ENCODE results near the gene ARHGEF2. TPM values are rescaled to one million over a fixed set of nuclear protein-coding genes. Genes with fewer than 3 reads are reported as not detected.

Gene ARHGEF2
- total and polyA plus RNA-seq, 2 of the 13 experiments (the other 11 are each of a cell fraction or from before 2014, with no cell fraction given): 16.1 to 32.1 TPM

DNA sequence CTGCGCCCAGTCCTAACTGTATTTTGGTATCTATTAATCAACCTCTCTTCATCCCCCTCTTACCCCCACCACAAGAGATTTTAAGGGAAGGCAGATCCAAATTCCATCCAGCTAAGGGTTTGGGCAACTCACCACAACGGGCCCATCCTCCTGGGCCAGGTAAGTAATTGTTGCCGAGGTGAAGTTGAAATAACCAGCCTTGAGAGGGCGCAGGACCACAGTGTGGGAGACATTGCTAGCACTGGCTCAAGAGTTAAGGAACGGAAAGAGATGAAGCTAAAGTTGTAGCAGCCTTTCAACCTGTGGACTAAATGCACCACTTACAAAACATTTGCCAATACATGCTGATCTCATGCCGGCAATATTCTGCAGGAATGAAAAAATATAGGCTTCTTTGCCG is 36.5 kb upstream of the ARHGEF2 start:
- peaks cover 10% of the 10 kb centered on the region for H3K79me2 ChIP-seq (ENCODE audit: insufficient read depth, low read length)
- no peaks in the 10 kb centered on the region for H3K9me3 ChIP-seq (ENCODE audit: low read length)
- no peaks in the 10 kb centered on the region; a peak in 1 of 5 replicates for H3K27me3 ChIP-seq (ENCODE audit: control insufficient read depth in 1 of 2, insufficient read depth in 2 of 2, low read length in 2 of 2)
- FAIRE-seq (no peak), ATAC-seq (no peak), DNase-seq (ENCODE audit: low spot score) (no peak)
- H3K4me1 ChIP-seq (ENCODE audit: insufficient read depth, low read length): peaks cover 10% of the 10 kb centered on the region
- H4K20me1 ChIP-seq (ENCODE audit: insufficient read depth, low read length): no peaks in the 10 kb centered on the region
- CTCF ChIA-PET (ENCODE audit: low intra/inter-chr PET ratio, low total read pairs): no interaction called here
- no peak overlapping the region for H2AFZ ChIP-seq (ENCODE audit: low read length)
- peaks cover 12 to 51% of the 10 kb centered on the region in 2 experiments for H3K36me3 ChIP-seq (replicated peaks in 1 of 2; ENCODE audit: control insufficient read depth in 1 of 2, insufficient read depth in 2 of 2, low read length in 2 of 2)
- no peak overlapping the region for H3K4me3 ChIP-seq (replicated peaks in 1 of 3; ENCODE audit: insufficient read depth in 1 of 3, low read depth in 2 of 3, low read length in 3 of 3)
- H3K4me2 ChIP-seq (ENCODE audit: low read depth, low read length): no peak overlapping the region
- POLR2A ChIA-PET: interaction anchor here (0.7 kb wide), 1 partner anchor 29 kb away, joined by 4 read pairs; no protein-coding TSS in a partner anchor
- 97% methylated on average over 7 of the region's 7 CpGs for WGBS (ENCODE audit: low lambda C conversion rate)
- in situ Hi-C loops (cut with HindIII; ENCODE audit: extremely low pct_ligation_motif_present, low pct_unique_long_range_greater_than_20kb): no loop called here
- H3K27ac ChIP-seq (ENCODE audit: extremely low read length, insufficient read depth, low read length): no peak overlapping the region
- no peak for TF ChIP-seq MZF1 (CRISPR knock-in tag; IDR thresholded peaks at IDR 0.05; ENCODE audit: borderline replicate concordance)
- no peak for TF ChIP-seq AGO1 (IDR thresholded peaks at IDR 0.05; ENCODE audit: low read depth, low read length, poor library complexity, severe bottlenecking)
- no peak for TF ChIP-seq IRF2 (CRISPR knock-in tag; IDR thresholded peaks at IDR 0.05)
- TF ChIP-seq ZNF883 (CRISPR knock-in tag; IDR thresholded peaks at IDR 0.05; ENCODE audit: not compliant biosample characterization): no peak
- TF ChIP-seq ZNF160 (CRISPR knock-in tag; IDR thresholded peaks at IDR 0.05): no peak
- TF ChIP-seq POLR2AphosphoS2 (IDR thresholded peaks at IDR 0.05; ENCODE audit: low read depth, low read length): no peak
- TF ChIP-seq NFATC3 (CRISPR knock-in tag; IDR thresholded peaks at IDR 0.05): no peak
- no peak for TF ChIP-seq ATAD3A (CRISPR knock-in tag; IDR thresholded peaks at IDR 0.05)
- no TSS peak for BruUV-seq (replicated peaks)
- H3K9ac ChIP-seq (ENCODE audit: insufficient read depth, low read depth, low read length): no peak overlapping the region
- intact Hi-C loops (cut with micrococcal nuclease; ENCODE audit: unreplicated experiment): no loop called here

DNA sequence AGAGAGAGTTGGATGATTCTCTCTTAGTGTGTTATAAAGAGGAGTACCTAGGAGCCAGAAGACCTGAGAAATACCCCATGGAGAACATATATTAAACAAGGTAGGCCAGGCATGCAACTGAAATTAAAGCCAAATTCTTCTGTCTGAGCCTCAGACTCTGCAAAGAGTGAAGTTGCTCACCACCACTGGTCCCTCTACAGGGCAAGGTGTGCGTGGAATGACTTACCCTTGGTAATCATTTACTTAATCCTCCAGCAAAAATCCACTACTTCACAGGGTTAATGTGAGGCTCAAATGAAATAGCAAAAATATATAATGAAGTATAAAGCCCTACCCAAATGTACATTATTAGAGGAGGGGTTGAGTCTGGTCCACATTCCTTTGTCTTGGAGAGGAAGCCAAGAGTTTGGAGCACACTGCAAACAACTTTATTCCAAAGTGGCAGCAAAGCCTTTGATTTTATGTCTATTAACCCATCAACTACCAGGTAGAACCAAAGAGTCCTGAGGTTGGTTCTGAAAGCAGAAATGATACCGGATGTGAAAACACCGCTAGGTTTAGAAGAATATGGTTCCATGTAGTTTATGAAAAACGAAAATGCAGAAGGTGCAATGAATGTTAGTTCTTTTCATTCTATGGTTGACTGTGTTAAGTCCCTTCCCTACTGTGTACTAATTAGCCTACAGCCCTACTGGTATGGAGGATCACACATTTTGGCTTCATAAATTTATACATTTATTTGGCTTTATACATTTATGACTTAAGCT is 33.9 kb upstream of the ARHGEF2 start:
- DNase-seq (ENCODE audit: low spot score) (no peak), ATAC-seq (peak; percentile 28; the same call in 1 of the 3 replicates), FAIRE-seq (no peak)
- ChIA-PET POLR2A (no interaction called here), CTCF (ENCODE audit: low intra/inter-chr PET ratio, low total read pairs) (no interaction called here)
- H2AFZ ChIP-seq (ENCODE audit: low read length): no peak overlapping the region
- in situ Hi-C loops (cut with HindIII; ENCODE audit: extremely low pct_ligation_motif_present, low pct_unique_long_range_greater_than_20kb) (no loop called here), intact Hi-C loops (cut with micrococcal nuclease; ENCODE audit: unreplicated experiment) (no loop called here)
- peaks cover 15% of the 10 kb centered on the region for H3K4me1 ChIP-seq (ENCODE audit: insufficient read depth, low read length)
- TF ChIP-seq NFIB (CRISPR knock-in tag; IDR thresholded peaks at IDR 0.05; ENCODE audit: borderline replicate concordance) (no peak), GABPA (IDR thresholded peaks at IDR 0.05; ENCODE audit: low read depth, low read length) (no peak), GABPA (CRISPR knock-in tag; IDR thresholded peaks at IDR 0.05; ENCODE audit: low read depth) (no peak), NKX3-1 (CRISPR knock-in tag; IDR thresholded peaks at IDR 0.05) (no peak), ZNF569 (CRISPR knock-in tag; IDR thresholded peaks at IDR 0.05; ENCODE audit: borderline replicate concordance) (no peak), ELF3 (CRISPR knock-in tag; IDR thresholded peaks at IDR 0.05) (no peak), MIXL1 (CRISPR knock-in tag; IDR thresholded peaks at IDR 0.05) (no peak), ZNF652 (CRISPR knock-in tag; IDR thresholded peaks at IDR 0.05; ENCODE audit: borderline replicate concordance, low read depth) (0 out of 2 replicates have a peak, but pooled peaks have one; percentile 23), ZNF24 (IDR thresholded peaks at IDR 0.05) (no peak)
- H3K79me2 ChIP-seq (ENCODE audit: insufficient read depth, low read length): no peaks in the 10 kb centered on the region
- no peaks in the 10 kb centered on the region for H3K9me3 ChIP-seq (ENCODE audit: low read length)
- no peaks in the 10 kb centered on the region for H4K20me1 ChIP-seq (ENCODE audit: insufficient read depth, low read length)
- WGBS (ENCODE audit: low lambda C conversion rate): 92% methylated on average over 4 of the region's 4 CpGs
- no peak overlapping the region for H3K4me3 ChIP-seq (replicated peaks in 1 of 3; ENCODE audit: insufficient read depth in 1 of 3, low read depth in 2 of 3, low read length in 3 of 3)
- H3K27ac ChIP-seq (ENCODE audit: extremely low read length, insufficient read depth, low read length): no peak overlapping the region
- no peak overlapping the region for H3K9ac ChIP-seq (ENCODE audit: insufficient read depth, low read depth, low read length)
- no peaks in the 10 kb centered on the region for H3K27me3 ChIP-seq (ENCODE audit: control insufficient read depth in 1 of 2, insufficient read depth in 2 of 2, low read length in 2 of 2)
- H3K4me2 ChIP-seq (ENCODE audit: low read depth, low read length): no peak overlapping the region
- H3K36me3 ChIP-seq (replicated peaks in 1 of 2; ENCODE audit: control insufficient read depth in 1 of 2, insufficient read depth in 2 of 2, low read length in 2 of 2): peaks cover 14 to 54% of the 10 kb centered on the region in 2 experiments
- BruUV-seq (replicated peaks): TSS peak; percentile 17

Measured in HepG2 (cell line).